CD14-positive monocyte (primary cell): Measurements from ENCODE around the gene PDE7B. TPM values are rescaled to one million over a fixed set of nuclear protein-coding genes. Genes with fewer than 3 reads are reported as not detected.

ENCODE experiments used
- DNase-seq, 3 donors: peaks; one replicate each; pipeline ENCODE4 v3.0.0-alpha.2; 2011 to 2022
- H2AFZ ChIP-seq: 2 replicates; pipeline ENCODE4 v1.6.0; 2012; ENCODE audit warnings: mild to moderate bottlenecking, low read depth, low read length, inconsistent platforms; ENCODE audit not compliant: insufficient read depth, poor library complexity, severe bottlenecking
- H3K27ac ChIP-seq, 2 donors: 1 replicate in 1 of 2; 2 replicates in 1 of 2; pipeline ENCODE4 v1.5.1; 2012 to 2013; ENCODE audit warnings: low read length in 2 of 2, control low read depth in 1 of 2, inconsistent platforms in 1 of 2, low read depth in 1 of 2, mild to moderate bottlenecking in 1 of 2
- H3K27me3 ChIP-seq, 2 donors: one replicate each; pipeline versions ENCODE4 v1.6.0 to v1.6.1; 2011 to 2013; ENCODE audit warnings: low read length in 2 of 2; ENCODE audit not compliant: control insufficient read depth in 2 of 2, insufficient read depth in 2 of 2
- H3K36me3 ChIP-seq, 2 donors: replicated peaks in 1 of 2; 1 replicate in 1 of 2; 2 replicates in 1 of 2; pipeline versions ENCODE4 v1.5.1 to v1.6.1; 2012 to 2013; ENCODE audit warnings: low read length in 2 of 2, control low read depth in 1 of 2, inconsistent platforms in 1 of 2, mild to moderate bottlenecking in 1 of 2; ENCODE audit not compliant: insufficient read depth in 2 of 2, control insufficient read depth in 1 of 2
- H3K4me1 ChIP-seq, 2 donors: 1 replicate in 1 of 2; 2 replicates in 1 of 2; pipeline versions ENCODE4 v1.5.1 to v1.6.1; 2012 to 2013; ENCODE audit warnings: low read length in 2 of 2, control low read depth in 1 of 2, inconsistent platforms in 1 of 2, mild to moderate bottlenecking in 1 of 2, moderate library complexity in 1 of 2; ENCODE audit not compliant: insufficient read depth in 2 of 2, control insufficient read depth in 1 of 2
- H3K4me2 ChIP-seq: replicated peaks from 2 replicates; pipeline ENCODE3; 2012; ENCODE audit warnings: low read length, moderate library complexity, mild to moderate bottlenecking; ENCODE audit not compliant: poor library complexity, severe bottlenecking; ENCODE audit errors: extremely low read depth
- H3K4me3 ChIP-seq, 3 experiments: fragments of 200-600 bp in 1 of 3; sonication (generic) in 1 of 3; replicated peaks in 1 of 3; 1 replicate in 2 of 3; 2 replicates in 1 of 3; pipeline ENCODE4 v1.5.1; 2011 to 2013; ENCODE audit warnings: low read length in 3 of 3, mild to moderate bottlenecking in 3 of 3, control low read depth in 2 of 3, low read depth in 2 of 3, inconsistent platforms in 1 of 3, moderate library complexity in 1 of 3
- H3K79me2 ChIP-seq: 2 replicates; pipeline ENCODE4 v1.6.0; 2012; ENCODE audit warnings: mild to moderate bottlenecking, control low read depth, inconsistent platforms, low read length, moderate library complexity; ENCODE audit not compliant: insufficient read depth
- H3K9ac ChIP-seq: 2 replicates; pipeline ENCODE4 v1.6.0; 2017; ENCODE audit warnings: low read length, mild to moderate bottlenecking; ENCODE audit not compliant: insufficient read depth, poor library complexity, severe bottlenecking
- H3K9me3 ChIP-seq, 2 donors: replicated peaks in 1 of 2; 1 replicate in 1 of 2; 2 replicates in 1 of 2; pipeline versions ENCODE4 v1.5.1 to v1.6.1; 2012 to 2013; ENCODE audit warnings: low read length in 2 of 2, control low read depth in 1 of 2; ENCODE audit not compliant: control insufficient read depth in 1 of 2, insufficient read depth in 1 of 2
- H4K20me1 ChIP-seq: 2 replicates; pipeline ENCODE4 v1.6.0; 2012; ENCODE audit warnings: mild to moderate bottlenecking, low read length, control low read depth, moderate library complexity; ENCODE audit not compliant: insufficient read depth
- H3K27ac Mint-ChIP-seq, 7 donors: one replicate each; pipeline ENCODE4 v1.8.0; 2020; ENCODE audit warnings: mild to moderate bottlenecking in 7 of 7, mixed read lengths in 7 of 7, moderate library complexity in 6 of 7, inconsistent platforms in 2 of 7
- H3K27me3 Mint-ChIP-seq, 3 donors: one replicate each; pipeline ENCODE4 v1.8.0; 2021 to 2022; ENCODE audit warnings: low read depth in 3 of 3, mild to moderate bottlenecking in 3 of 3, mixed read lengths in 3 of 3, moderate library complexity in 3 of 3, inconsistent platforms in 1 of 3
- H3K36me3 Mint-ChIP-seq, 2 donors: one replicate each; pipeline ENCODE4 v1.8.0; 2020; ENCODE audit warnings: mixed read lengths in 2 of 2, inconsistent platforms in 1 of 2, mild to moderate bottlenecking in 1 of 2
- H3K4me1 Mint-ChIP-seq: one replicate; pipeline ENCODE4 v1.8.0; 2020; ENCODE audit warnings: mild to moderate bottlenecking, mixed read lengths
- H3K4me3 Mint-ChIP-seq, 2 donors: one replicate each; pipeline ENCODE4 v1.8.0; 2020; ENCODE audit warnings: mild to moderate bottlenecking in 2 of 2, mixed read lengths in 2 of 2, moderate library complexity in 1 of 2
- H3K9me3 Mint-ChIP-seq, 7 donors: one replicate each; pipeline ENCODE4 v1.8.0; 2020 to 2022; ENCODE audit warnings: mixed read lengths in 7 of 7, mild to moderate bottlenecking in 6 of 7, moderate library complexity in 6 of 7, inconsistent platforms in 2 of 7
- WGBS: methylation state at CpG from one replicate; pipeline ENCODE4 v1.1.5; 2013; ENCODE audit warnings: missing lambda C conversion rate; ENCODE audit not compliant: insufficient coverage; 5-methylcytosine and 5-hydroxymethylcytosine counted together
- intact Hi-C, 2 donors: fragments of 100-400 bp; cut with micrococcal nuclease; formaldehyde crosslinking; loops; one replicate each; pipeline versions ENCODE4 v1.15.0 to v1.15.1; 2023
- polyA plus RNA-seq, 3 donors: library from polyadenylated mRNA; depleted of rRNA in 1 of 3; unstranded in 2 of 3; stranded (reverse) in 1 of 3; fragments of 300-500 nt in 2 of 3; fragments of >200 nt in 1 of 3; fragmentation: Illumina TruSeq in 2 of 3; gene quantifications; 1 replicate in 2 of 3; 2 replicates in 1 of 3; pipeline ENCODE4 v1.2.3, GENCODE V29; 2012 to 2021
- TF ChIP-seq, protein P1 (sequence below): fragments of 200-600 bp; IDR thresholded peaks from one replicate; pipeline ENCODE4 v1.8.0; 2022; ENCODE audit warnings: antibody characterized with exemption, mild to moderate bottlenecking

PDE7B gene
- polyA plus RNA-seq, 3 donors = 0.37 to 1.1 (median 0.89) TPM

DNA sequence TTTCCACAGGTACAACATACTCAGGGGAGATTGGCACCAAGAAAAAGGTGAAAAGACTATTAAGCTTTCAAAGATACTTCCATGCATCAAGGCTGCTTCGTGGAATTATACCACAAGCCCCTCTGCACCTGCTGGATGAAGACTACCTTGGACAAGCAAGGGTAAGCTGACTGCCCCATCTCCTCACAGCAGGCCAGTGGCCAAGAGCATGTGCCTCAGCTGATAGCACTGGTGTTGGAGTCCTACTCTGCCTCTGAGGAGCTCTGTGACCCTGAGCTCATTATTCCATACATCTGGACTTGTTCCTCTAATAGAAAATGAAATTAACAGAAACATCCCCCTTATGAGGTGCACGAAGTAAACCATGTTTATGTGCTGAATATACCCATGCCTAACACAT lies 295.8 kb downstream of the PDE7B start:
- intact Hi-C loops = no loop called here
- Histone ChIP-seq H3K36me3 (no peaks in the 10 kb centered on the region), H2AFZ (no peak overlapping the region), H3K27ac (no peak overlapping the region), H3K9me3 (no peaks in the 10 kb centered on the region), H3K27me3 (no peaks in the 10 kb centered on the region), H3K4me3 (no peak overlapping the region), H4K20me1 (no peaks in the 10 kb centered on the region), H3K4me1 (no peaks in the 10 kb centered on the region), H3K79me2 (no peaks in the 10 kb centered on the region), H3K9ac (no peak overlapping the region), H3K4me2 (no peak overlapping the region)
- no peak for DNase-seq
- Mint-ChIP-seq H3K9me3 (peaks cover 0 to 2% (median 0%) of the 10 kb centered on the region in 7 donors), H3K27me3 (peaks cover 0 to 4% (median 1%) of the 10 kb centered on the region in 3 donors), H3K36me3 (no peaks in the 10 kb centered on the region), H3K4me1 (no peaks in the 10 kb centered on the region), H3K4me3 (no peak overlapping the region), H3K27ac (no peak overlapping the region)
- TF ChIP-seq, protein P1, sequence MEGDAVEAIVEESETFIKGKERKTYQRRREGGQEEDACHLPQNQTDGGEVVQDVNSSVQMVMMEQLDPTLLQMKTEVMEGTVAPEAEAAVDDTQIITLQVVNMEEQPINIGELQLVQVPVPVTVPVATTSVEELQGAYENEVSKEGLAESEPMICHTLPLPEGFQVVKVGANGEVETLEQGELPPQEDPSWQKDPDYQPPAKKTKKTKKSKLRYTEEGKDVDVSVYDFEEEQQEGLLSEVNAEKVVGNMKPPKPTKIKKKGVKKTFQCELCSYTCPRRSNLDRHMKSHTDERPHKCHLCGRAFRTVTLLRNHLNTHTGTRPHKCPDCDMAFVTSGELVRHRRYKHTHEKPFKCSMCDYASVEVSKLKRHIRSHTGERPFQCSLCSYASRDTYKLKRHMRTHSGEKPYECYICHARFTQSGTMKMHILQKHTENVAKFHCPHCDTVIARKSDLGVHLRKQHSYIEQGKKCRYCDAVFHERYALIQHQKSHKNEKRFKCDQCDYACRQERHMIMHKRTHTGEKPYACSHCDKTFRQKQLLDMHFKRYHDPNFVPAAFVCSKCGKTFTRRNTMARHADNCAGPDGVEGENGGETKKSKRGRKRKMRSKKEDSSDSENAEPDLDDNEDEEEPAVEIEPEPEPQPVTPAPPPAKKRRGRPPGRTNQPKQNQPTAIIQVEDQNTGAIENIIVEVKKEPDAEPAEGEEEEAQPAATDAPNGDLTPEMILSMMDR = no peak
- WGBS = 86% methylated on average over 1 of the region's 2 CpGs

DNA sequence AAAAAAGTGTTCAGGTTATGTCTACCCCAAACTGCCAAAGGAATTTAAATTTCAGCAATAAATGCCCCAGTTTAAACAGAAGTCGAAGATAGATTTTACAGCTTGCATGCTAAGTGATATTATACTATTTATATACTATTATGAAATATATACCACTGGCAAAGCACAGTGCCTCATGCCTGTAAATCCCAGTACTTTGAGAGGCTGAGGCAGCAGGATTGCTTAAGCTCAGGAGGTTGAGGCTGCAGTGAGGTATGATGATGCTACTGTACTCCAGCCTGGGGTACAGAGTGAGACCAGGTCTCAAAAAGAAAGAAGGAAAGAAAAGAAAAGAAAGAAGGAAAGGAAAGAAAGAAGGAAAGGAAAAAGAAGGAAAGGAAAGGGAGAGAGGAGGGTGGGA lies 296.6 kb downstream of the PDE7B start:
- no peaks in the 10 kb centered on the region for H3K9me3 Mint-ChIP-seq
- Histone ChIP-seq H3K27ac (no peak overlapping the region), H3K4me2 (no peak overlapping the region), H3K79me2 (no peaks in the 10 kb centered on the region), H3K27me3 (no peaks in the 10 kb centered on the region), H3K36me3 (no peaks in the 10 kb centered on the region), H2AFZ (no peak overlapping the region), H3K4me1 (no peaks in the 10 kb centered on the region), H4K20me1 (no peaks in the 10 kb centered on the region), H3K9ac (no peak overlapping the region), H3K9me3 (no peaks in the 10 kb centered on the region), H3K4me3 (no peak overlapping the region)
- H3K4me3 Mint-ChIP-seq = no peak overlapping the region
- no peaks in the 10 kb centered on the region for H3K36me3 Mint-ChIP-seq
- TF ChIP-seq, protein P1 = no peak
- peaks cover 0 to 4% (median 1%) of the 10 kb centered on the region in 3 donors for H3K27me3 Mint-ChIP-seq
- no peaks in the 10 kb centered on the region for H3K4me1 Mint-ChIP-seq
- no CpG with 5 or more reads among the region's 1 CpG for WGBS
- intact Hi-C loops = no loop called here
- H3K27ac Mint-ChIP-seq = no peak overlapping the region
- DNase-seq = no peak
